Uterus (tissue), 2 donors: Measurements from ENCODE around the gene LBR.

Experiments
- CTCF ChIP-seq, 4 experiments: fragments of 200-600 bp in 2 of 4; fragments of 450-650 bp in 2 of 4; sonication (generic) in 2 of 4; IDR thresholded peaks; one replicate each; pipeline ENCODE4 v1.5.1; 2016 to 2019; ENCODE audit warnings: antibody characterized with exemption in 4 of 4, mild to moderate bottlenecking in 2 of 4, moderate library complexity in 1 of 4
- POLR2A ChIP-seq, 2 donors: fragments of 450-650 bp; IDR thresholded peaks; one replicate each; pipeline ENCODE4 v1.6.1; 2016; ENCODE audit warnings: antibody characterized with exemption in 2 of 2, mild to moderate bottlenecking in 1 of 2, moderate library complexity in 1 of 2

GRCh38 chr1:225466848-225467192, 39.0 kb upstream of the LBR start:
- TF ChIP-seq CTCF (IDR thresholded peaks at IDR 0.05) (no peak), POLR2A (IDR thresholded peaks at IDR 0.05) (no peak)
